GM19239 (cell line): ENCODE measurements around the gene TLX2.

ENCODE experiments used
- DNase-seq: peaks from one replicate; pipeline ENCODE4 v3.0.0; 2011; ENCODE audit warnings: low spot score; ENCODE audit not compliant: insufficient read length
- FAIRE-seq: peaks from 2 replicates; lab custom pipeline; 2011; peaks lifted over from hg19 to GRCh38; lab: Jason Lieb, UNC

The TLX2 gene

DNA sequence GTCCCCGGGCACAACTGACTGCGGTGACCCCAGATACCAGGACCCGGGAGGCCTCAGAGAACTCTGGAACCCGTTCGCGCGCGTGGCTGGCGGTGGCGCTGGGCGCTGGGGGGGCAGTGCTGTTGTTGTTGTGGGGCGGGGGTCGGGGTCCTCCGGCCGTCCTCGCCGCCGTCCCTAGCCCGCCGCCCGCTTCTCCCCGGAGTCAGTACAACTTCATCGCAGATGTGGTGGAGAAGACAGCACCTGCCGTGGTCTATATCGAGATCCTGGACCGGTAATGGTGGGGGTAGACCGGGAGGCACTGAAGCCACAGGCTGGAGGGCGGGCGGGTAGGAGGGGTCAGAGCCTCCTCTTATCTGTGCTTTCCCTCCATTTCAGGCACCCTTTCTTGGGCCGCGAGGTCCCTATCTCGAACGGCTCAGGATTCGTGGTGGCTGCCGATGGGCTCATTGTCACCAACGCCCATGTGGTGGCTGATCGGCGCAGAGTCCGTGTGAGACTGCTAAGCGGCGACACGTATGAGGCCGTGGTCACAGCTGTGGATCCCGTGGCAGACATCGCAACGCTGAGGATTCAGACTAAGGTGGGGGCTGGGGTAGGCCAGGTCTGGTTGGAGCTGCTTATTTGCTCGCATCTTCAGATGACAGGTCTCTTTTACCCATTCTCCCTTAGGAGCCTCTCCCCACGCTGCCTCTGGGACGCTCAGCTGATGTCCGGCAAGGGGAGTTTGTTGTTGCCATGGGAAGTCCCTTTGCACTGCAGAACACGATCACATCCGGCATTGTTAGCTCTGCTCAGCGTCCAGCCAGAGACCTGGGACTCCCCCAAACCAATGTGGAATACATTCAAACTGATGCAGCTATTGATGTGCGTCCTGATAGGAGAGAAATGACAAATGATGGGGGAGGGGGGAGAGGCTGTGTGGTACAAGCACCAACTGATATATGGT, 16.3 kb downstream of the TLX2 start:
- peak; percentile 31 for FAIRE-seq
- no peak for DNase-seq

DNA sequence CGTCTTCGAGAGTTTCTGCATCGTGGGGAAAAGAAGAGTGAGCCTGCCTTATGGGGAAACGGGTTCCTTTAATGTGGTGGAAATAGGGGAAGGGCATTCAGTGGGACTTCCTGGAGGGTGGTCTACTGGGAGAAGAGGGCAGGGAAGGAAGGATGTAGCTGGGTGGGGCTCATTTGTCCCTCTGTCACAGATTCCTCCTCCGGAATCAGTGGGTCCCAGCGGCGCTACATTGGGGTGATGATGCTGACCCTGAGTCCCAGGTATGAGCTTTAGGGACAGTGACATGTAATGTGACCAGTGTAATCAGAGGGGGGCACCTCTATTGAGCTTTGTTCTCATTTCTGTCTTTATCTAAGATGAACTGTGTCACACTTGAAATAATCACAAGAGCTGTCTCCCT, 17.4 kb downstream of the TLX2 start:
- no peak for FAIRE-seq
- DNase-seq: no peak

DNA sequence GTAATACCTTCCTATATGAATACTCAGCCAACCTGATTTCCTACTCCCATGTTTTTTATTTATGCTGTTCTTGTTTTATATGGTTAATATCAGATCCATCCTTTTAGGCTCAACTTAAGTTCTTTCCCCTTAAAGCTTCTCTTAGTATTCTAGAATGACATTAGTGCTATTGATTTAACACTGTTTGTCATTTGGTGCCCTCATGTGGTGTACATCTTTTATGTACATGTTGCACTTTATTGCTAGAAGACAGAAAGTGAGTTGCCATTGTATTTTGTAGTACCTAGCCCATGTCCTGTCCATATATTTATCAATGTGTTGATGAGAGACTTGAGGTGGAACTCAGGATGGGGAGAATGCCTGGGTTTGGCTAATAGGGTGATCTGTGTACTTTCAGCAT, 18.0 kb downstream of the TLX2 start:
- DNase-seq: no peak
- no peak for FAIRE-seq

DNA sequence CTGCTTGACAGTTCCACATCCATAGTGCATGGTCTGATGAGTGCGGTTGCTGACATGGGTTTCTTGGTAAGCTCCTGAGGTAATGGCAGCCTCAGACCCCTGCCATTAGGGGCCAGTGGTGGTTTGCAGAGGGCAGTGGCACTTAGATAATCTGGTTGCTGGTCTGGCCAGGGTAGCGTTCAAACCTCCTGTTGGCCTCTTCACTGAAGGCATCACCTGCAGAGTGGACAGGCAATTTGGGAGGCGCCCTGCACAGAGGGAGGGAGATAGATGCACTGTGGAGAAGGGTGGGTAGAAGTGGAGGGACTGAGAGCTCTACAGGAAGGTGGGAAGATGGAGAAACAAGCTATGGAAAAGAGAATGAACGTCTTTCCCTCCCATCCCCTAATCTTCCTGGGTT, 19.2 kb downstream of the TLX2 start:
- DNase-seq: no peak
- FAIRE-seq: no peak

DNA sequence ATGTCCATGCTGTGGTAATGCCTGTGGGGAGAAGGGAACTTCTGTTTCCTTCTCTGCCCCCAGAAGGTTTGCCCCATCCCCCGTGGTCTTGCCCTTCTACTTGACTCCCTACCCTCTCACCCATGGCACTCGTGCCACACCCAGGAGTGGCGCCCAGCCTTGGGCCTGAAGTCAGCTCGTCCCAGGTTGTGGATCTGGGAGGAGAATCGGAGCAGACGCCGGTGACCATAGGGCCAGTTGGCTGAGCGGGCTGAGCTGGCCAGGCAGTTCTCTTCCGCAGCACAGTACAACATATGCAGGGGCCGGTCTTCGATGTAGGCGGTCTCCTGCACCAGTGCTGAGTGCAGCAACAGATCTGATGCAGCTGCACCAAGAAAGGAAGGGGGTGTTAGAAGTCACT, 20.2 kb downstream of the TLX2 start:
- no peak for FAIRE-seq
- no peak for DNase-seq

DNA sequence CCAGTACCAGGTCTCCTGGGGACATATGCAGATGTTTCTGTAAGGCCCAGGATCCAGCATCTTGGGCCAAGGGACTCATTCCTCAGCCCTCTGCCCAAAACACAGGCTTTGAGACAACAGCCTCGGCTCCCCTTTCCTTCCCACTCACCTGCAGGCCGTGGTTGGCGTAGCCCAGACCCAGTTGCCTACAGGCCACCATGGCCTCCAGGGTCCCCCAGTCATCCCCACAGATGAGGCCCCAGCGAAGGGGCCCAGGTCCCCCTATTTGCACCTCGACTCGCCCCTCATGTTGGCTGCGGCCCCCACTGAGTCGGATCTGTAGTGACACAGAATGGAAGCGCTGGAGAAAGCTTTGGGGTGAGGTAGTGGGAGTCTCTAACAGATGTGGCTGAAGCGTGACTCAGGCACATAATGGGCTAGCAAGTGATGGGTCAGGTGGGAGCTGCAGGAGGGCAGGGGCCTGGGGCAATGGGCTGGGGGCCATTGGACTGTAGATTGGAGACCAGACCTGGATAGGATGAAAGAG, 21.3 kb downstream of the TLX2 start:
- no peak for DNase-seq
- FAIRE-seq: no peak

DNA sequence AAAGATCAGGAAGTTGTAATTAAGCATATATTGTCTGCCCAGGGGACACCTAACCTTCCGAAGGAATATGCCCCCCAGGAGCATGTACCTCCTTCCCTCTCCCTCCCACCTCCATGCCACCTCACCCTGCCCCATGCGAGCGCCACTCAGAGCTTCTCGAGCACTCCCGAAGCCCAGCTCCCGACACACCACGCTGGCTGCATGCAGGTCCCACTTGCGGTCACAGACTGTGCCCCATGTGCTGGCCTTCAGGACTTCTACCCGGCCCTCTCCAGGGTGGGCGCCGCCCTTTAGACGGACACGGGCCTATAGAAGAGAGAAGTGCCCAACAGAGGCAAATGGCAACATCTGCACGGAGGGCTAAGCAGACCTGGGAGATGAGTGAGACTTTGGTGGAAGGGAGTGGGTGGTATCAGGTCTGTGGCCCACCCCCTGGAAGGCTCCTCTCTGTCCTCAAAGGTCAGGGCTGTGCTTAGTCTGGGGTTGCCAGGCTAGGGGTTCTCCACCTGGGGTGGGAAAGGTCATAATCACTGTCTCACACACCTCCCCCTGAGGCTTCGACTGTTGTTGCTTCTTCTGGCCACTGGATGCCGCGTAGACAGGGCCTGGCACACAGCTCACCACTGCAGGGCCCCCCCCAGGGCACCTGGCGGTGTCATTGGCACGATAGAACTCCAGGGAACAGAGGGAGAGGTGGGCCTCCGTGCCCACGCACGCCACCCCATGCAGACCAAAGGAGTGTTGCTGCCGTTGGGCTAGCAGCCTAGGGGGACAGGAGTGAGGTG, 22.1 kb downstream of the TLX2 start:
- DNase-seq (no peak), FAIRE-seq (no peak)

DNA sequence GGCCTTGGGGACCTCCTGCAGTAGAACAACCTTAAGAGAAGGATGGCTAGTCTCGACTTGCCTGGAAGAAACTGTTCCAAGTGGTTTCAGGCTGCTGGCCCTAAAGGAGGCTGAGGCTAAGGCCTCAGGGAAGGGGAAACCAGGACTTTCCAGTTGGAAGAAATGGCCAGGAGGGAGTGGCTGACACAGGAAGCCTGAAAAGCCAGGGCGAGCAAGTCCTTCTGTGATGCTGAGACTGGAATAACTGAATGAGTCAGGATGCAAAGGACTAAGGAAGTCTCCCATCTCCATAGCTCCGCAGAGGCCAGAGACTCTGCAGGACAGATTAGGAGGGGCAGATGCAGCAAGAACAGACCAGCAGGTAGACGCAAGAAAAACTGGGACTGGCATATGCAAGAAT, 22.9 kb downstream of the TLX2 start:
- FAIRE-seq (no peak), DNase-seq (no peak)

DNA sequence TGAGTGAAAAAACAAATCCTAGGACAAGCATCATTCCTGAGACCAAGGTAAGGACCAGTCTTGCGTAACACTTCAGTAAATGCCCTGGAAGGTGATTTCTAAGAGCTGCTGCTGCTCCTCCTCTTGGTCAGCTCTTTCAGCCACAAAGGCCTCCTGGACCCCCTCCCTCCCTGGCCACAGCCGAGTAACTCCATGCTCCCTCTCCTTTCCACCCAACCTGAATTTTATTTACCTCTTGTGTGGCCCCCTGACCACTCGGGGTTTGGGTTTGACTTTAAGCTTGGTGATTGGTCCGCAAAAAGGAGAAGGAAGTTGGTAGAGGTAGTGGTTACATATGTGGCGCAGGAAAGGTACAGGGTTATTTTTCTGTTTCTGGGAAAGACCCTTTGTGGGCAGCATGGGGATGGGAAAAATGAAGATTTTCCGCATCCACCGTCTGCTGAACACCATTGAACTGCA, 24.7 kb downstream of the TLX2 start:
- FAIRE-seq: peak; percentile 74
- DNase-seq: no peak

DNA sequence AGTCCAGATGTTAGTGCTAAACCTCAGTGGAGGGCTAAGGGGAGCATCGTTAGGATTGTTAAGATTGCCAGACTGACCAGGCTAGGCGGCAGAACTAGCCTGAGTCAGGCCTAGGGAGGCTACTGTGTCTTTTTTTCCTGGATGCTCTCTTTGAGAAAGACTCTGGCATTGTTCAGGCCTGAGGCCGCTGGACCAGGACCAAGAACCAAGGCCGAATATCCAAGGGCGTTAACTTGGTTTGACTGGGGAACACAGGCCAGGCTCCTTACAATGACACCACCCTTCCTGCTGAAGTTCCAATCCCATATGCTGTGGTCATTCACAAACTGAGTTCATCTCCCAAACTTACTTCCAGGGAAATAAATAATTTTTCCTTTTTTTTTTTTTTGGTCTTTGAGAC, 26.0 kb downstream of the TLX2 start:
- DNase-seq: no peak
- FAIRE-seq: no peak

DNA sequence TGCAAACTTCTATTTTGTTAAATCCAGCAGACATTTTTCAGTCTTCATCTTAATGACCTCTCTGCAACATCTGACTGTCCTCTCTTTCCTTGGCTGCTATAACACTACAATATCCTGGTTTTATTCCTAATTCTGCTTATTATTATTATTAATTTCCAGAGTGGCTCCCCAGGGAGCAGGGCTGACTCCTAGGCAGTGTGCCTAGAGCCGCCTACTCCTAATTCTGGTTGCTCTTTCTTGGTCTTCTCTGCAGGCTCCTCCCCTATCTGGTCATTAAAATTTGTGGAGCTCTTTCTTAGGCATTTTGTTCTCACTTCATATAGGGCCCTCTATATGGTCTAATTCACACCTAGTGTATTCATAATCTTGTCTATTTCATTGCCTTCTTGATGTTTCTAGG, 28.7 kb downstream of the TLX2 start:
- no peak for DNase-seq

DNA sequence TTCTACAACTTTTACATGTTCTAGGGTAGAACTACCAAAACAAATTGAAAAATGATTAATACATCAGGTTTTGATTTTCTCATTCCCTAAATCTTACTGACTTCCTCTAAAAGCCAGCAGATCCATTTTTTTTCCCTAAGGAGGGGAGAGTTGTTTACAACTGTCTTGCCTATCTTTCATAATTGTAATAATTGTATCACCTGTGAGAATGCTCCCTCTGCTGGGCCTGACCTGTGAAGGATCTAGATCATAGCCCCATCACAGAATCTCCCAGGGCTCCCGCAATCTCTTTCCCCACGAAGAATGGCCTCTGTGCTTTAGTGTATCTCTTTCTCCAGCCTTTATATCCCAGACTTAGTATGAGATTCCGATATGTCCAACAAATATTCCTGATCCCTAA, 30.4 kb downstream of the TLX2 start:
- DNase-seq (no peak), FAIRE-seq (no peak)

More for the DNA sequence above, 28.7 kb downstream of the TLX2 start:
- FAIRE-seq: no peak

DNA sequence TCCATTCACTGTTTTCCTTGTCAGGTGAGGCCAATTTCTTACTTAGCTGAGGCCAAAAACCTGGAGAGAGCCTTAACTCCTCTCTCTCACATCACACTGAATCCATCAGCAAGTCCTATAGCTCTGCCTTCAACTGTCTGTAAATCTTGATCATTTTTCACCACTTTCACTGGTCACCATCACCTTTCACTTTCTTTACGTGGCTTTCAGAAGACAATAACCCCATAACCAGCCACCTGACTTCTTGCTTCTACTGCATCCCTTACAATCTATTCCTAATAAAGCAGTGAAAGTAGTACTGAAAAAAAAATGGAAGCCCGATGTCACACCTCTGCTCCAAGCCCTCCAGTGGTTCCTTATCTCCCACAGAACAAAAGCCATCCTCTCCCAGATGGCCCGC, 31.8 kb downstream of the TLX2 start:
- no peak for FAIRE-seq
- DNase-seq: no peak

DNA sequence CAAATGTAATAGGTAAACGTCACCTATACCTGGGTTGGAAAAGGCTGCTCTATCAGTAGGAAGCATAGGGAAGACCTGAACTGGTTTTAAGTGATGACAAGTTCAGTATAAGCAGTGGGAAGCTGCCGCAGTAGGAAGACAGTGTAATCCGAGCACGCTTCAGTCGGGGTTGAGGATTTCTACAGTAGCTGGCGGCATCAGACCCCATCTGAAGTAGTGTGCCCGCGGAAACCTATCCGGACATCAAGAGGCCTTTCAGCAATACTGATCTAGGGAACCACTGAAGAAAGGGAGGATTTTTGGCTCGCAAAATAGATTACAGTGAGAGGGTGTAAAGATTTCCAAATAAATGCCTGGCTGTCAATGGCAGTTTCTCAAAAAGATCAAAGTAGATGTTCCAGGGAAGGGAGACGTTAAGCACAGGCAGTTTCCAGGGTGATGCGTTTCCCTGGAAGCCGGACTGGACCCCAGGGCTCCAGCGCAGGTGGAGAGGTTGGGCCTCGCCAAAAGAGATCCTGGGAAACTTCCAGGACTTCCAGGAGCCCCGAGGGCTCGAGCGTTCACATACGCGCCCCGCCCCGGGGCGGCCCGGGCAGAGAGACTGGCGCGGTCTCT, 34.1 kb downstream of the TLX2 start:
- no peak for DNase-seq
- no peak for FAIRE-seq

DNA sequence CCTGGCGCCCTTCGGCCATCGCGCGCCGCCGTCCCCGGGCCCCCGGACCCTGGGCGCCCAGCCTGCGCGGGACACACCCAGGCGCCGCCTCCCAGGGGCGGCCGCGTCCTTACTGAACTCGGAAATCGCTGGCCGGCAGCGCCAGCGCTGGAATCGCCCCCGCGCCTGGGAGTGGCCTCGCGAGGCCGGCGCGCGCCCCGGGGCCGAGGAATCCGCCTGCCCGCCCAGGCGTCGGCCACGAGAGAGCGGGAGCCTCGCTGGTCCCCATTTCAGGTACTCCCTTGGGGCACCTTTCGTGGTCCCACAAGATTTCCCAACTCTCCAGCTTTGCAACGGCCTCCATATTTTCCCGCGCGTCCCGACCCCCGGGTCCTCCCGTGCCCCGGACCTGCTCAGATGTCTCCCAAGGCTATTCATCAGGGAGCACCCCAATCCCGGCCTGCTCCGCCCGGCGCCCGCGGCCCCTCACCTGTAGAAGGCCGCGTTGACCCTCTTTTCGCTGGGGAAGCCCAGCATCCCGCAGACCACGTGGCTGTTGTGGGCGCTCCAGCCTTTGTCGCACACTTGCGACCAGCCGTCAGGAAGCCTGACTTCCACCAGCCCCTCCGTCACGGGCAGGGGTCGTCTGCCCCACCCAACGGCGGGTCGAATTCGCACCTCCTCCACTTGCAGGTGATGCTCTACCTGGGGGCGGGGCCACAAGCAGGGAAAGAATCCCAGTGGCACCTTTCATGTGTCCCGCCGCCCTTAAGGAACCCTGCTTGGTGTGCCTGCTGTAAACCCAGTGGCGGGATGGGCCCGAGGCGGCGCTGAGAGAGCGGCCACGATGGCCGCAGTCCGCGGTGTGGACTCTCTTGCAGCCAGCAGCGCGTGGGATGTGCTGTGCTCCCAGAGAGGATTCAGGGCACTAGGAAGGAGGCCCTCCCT, 34.9 kb downstream of the TLX2 start:
- DNase-seq (no peak), FAIRE-seq (no peak)

DNA sequence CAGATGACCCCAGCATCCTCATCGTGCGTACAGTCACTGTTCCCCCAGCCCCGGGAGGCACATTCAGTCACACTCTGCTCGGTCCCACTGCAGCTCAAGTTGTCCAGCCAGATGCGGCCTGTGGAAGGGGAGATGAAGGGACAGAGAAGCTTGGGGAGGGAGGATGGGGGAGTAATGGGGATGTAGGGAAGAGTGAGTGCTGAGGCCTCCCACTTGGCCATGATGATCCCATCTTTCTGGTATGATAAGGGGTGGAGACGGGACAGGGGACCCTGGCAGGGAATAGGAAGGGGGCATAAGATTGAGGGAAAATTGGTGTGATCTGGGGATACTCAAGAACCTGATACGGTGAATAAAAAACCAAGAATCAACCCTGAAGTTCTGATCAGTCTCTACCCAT, 36.0 kb downstream of the TLX2 start:
- FAIRE-seq (no peak), DNase-seq (no peak)

DNA sequence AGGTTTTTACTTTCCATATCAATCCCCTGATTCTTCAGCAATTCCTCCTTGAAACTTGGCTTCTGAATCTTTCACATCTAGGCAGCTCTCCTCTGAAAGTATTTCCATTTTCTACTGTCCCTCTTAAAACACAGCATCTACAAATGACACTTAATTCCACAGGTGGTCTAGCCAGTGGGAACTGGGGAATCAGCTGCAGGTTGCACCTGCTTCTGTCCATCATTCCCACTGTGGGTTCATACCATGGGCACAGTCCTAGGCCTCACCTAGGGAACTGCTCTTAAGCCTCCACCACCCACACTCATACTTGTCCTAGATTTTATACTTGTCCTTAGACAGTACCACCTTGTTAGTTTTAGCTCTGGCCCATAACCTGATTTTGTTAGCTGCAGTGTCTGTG, 37.3 kb downstream of the TLX2 start:
- no peak for DNase-seq
- no peak for FAIRE-seq

DNA sequence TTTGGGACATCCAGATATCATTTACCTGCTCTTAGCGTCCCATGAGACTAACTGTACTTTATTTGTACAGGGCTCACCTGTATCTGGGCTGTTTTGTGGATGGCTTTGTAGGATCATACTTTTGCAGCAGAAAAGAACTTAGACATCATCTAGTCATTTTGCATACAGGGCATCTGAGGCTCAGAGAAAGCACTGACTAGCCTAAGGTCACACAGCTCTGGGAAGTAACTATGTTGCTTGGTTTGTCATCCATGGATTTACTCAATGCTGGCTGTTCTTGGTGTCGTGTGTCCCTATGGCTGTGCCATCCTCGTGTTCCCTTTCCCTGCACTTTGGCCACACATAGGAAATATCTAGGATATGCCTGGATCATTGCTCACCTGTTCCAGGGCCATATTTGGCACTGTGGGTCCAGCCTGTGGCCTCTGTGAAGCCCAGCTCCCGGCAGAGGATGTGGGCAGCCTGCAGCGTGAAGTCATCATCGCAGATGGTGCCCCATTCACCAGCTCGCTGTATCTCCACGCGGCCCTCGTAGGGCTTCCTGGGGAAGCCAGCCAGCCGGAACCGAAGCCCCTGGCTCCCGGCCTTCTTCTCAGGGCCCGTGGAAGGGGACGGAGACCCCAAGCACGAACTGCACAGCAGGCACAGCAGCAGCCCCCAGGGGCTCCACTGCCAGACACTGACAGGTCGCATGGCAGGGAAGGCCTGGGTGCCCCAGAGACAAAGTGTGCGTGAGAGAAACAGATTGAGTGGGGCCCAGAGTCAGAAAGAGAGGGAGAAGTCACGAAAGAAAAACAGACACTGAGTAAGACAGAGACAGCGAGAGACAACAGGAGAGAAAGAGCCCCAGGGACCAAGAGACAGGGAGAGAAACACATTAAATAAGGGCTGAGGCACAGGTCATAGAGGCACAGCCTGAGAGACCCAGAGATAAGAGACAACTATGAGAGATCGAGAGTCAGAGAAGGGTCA, 38.0 kb downstream of the TLX2 start:
- peak; percentile 28 for FAIRE-seq
- DNase-seq: no peak
